ENCODE results near the gene FGF22. TPM values are rescaled to one million over a fixed set of nuclear protein-coding genes. Genes with fewer than 3 reads are reported as not detected.

The FGF22 gene
- polyA plus RNA-seq, 1 donor from 2014 or later = 0.48 TPM

DNA sequence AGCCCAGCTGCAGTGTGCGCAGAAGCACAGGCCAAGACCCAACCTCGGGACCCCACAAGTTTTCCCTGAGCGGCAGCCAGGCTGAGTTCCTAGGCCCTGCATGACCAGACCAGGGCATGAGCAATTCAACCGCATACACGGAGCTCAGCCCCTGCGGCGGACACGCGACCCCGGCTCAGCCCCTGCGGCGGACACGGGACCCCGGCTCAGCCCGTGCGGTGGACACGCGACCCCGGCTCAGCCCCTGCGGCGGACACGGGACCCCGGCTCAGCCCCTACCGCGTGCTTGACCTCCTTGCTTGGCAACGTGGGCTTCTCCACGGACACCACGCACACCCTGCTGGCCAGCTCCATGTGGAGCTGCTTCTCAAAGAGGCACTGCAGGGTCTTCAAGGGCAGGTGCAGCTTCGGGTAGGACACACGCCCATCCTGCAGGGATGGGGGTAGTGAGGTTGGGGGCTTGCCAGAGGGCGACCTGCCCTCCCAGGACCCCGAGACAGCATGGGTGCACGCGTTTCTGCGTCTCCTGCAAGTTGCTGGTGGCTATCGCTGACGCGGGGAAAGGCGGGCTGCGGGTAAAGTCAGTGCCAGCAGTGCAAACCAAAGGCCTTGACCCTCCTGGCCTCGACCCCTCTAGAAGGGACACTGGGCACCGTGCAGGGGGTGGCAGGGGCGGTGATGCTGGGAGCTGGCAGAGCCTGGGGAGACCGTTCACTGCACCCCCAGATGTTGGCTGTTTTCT, 16.3 kb upstream of the FGF22 start:
- Histone ChIP-seq H3K9me3 (ENCODE audit: low read length) (no peaks in the 10 kb centered on the region), H3K9me2 (ENCODE audit: insufficient read depth, low read length) (no peaks in the 10 kb centered on the region), H3K27me3 (ENCODE audit: insufficient read depth, low read depth, low read length) (no peaks in the 10 kb centered on the region), H3K79me2 (replicated peaks; ENCODE audit: insufficient read depth, low read length) (no peaks in the 10 kb centered on the region), H3K27ac (ENCODE audit: low read length) (no peak overlapping the region), H3K9ac (ENCODE audit: low read length) (no peak overlapping the region), H3K4me3 (ENCODE audit: low read length) (no peak overlapping the region), H3K36me3 (ENCODE audit: insufficient read depth, low read length) (no peaks in the 10 kb centered on the region), H3K4me2 (ENCODE audit: low read length) (no peak overlapping the region), H4K20me1 (ENCODE audit: insufficient read depth) (no peaks in the 10 kb centered on the region), H2AFZ (ENCODE audit: low read depth, low read length) (no peak overlapping the region), H3F3A (ENCODE audit: insufficient read depth, low read length, poor library complexity, severe bottlenecking) (no peaks in the 10 kb centered on the region)
- TF ChIP-seq EZH2 (IDR thresholded peaks at IDR 0.05; ENCODE audit: borderline replicate concordance, insufficient read depth, low read length, poor library complexity, severe bottlenecking) (no peak), EP300 (conservative IDR thresholded peaks at IDR 0.05; ENCODE audit: poor library complexity, severe bottlenecking) (no peak), TAF1 (IDR thresholded peaks at IDR 0.05; ENCODE audit: low read depth) (no peak), MXI1 (conservative IDR thresholded peaks at IDR 0.05; ENCODE audit: poor library complexity, severe bottlenecking) (no peak), POLR2AphosphoS5 (IDR thresholded peaks at IDR 0.05) (no peak), SMC3 (conservative IDR thresholded peaks at IDR 0.05; ENCODE audit: poor library complexity) (no peak), RAD21 (conservative IDR thresholded peaks at IDR 0.05) (no peak)
- TF ChIP-seq, protein P1, sequence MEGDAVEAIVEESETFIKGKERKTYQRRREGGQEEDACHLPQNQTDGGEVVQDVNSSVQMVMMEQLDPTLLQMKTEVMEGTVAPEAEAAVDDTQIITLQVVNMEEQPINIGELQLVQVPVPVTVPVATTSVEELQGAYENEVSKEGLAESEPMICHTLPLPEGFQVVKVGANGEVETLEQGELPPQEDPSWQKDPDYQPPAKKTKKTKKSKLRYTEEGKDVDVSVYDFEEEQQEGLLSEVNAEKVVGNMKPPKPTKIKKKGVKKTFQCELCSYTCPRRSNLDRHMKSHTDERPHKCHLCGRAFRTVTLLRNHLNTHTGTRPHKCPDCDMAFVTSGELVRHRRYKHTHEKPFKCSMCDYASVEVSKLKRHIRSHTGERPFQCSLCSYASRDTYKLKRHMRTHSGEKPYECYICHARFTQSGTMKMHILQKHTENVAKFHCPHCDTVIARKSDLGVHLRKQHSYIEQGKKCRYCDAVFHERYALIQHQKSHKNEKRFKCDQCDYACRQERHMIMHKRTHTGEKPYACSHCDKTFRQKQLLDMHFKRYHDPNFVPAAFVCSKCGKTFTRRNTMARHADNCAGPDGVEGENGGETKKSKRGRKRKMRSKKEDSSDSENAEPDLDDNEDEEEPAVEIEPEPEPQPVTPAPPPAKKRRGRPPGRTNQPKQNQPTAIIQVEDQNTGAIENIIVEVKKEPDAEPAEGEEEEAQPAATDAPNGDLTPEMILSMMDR (IDR thresholded peaks at IDR 0.05; ENCODE audit: poor library complexity, severe bottlenecking) = no peak
- TF ChIP-seq, protein P2, sequence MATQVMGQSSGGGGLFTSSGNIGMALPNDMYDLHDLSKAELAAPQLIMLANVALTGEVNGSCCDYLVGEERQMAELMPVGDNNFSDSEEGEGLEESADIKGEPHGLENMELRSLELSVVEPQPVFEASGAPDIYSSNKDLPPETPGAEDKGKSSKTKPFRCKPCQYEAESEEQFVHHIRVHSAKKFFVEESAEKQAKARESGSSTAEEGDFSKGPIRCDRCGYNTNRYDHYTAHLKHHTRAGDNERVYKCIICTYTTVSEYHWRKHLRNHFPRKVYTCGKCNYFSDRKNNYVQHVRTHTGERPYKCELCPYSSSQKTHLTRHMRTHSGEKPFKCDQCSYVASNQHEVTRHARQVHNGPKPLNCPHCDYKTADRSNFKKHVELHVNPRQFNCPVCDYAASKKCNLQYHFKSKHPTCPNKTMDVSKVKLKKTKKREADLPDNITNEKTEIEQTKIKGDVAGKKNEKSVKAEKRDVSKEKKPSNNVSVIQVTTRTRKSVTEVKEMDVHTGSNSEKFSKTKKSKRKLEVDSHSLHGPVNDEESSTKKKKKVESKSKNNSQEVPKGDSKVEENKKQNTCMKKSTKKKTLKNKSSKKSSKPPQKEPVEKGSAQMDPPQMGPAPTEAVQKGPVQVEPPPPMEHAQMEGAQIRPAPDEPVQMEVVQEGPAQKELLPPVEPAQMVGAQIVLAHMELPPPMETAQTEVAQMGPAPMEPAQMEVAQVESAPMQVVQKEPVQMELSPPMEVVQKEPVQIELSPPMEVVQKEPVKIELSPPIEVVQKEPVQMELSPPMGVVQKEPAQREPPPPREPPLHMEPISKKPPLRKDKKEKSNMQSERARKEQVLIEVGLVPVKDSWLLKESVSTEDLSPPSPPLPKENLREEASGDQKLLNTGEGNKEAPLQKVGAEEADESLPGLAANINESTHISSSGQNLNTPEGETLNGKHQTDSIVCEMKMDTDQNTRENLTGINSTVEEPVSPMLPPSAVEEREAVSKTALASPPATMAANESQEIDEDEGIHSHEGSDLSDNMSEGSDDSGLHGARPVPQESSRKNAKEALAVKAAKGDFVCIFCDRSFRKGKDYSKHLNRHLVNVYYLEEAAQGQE (IDR thresholded peaks at IDR 0.05; ENCODE audit: borderline replicate concordance) = no peak

DNA sequence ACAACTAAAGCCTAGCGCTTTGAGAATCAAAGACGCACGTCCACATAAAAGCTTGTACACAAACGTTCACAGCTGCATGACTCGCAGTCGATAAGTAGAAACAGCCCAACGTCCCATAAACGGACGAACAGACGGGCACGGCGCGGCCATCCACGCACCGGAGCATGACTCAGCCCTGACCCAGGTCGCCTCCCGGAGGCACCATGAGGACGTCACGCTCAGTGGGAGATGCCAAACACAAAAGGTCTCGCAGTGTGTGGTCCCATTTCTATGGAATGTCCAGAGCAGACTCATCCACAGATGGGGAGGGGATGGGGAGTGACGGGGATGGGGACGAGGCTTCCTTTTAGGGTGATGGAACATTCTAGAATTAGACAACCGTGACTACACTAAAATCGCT, 15.7 kb upstream of the FGF22 start:
- Histone ChIP-seq H3K36me3 (ENCODE audit: insufficient read depth, low read length) (no peaks in the 10 kb centered on the region), H3K9me3 (ENCODE audit: low read length) (no peaks in the 10 kb centered on the region), H3K4me2 (ENCODE audit: low read length) (no peak overlapping the region), H3K9ac (ENCODE audit: low read length) (no peak overlapping the region), H4K20me1 (ENCODE audit: insufficient read depth) (no peaks in the 10 kb centered on the region), H3K27ac (ENCODE audit: low read length) (no peak overlapping the region), H3K27me3 (ENCODE audit: insufficient read depth, low read depth, low read length) (no peaks in the 10 kb centered on the region), H3K79me2 (replicated peaks; ENCODE audit: insufficient read depth, low read length) (no peaks in the 10 kb centered on the region), H2AFZ (ENCODE audit: low read depth, low read length) (no peak overlapping the region), H3K9me2 (ENCODE audit: insufficient read depth, low read length) (no peaks in the 10 kb centered on the region), H3F3A (ENCODE audit: insufficient read depth, low read length, poor library complexity, severe bottlenecking) (no peaks in the 10 kb centered on the region), H3K4me3 (ENCODE audit: low read length) (no peak overlapping the region)
- no peak for TF ChIP-seq SMC3 (conservative IDR thresholded peaks at IDR 0.05; ENCODE audit: poor library complexity)
- TF ChIP-seq POLR2AphosphoS5 (IDR thresholded peaks at IDR 0.05) = no peak
- no peak for TF ChIP-seq RAD21 (conservative IDR thresholded peaks at IDR 0.05)
- no peak for TF ChIP-seq TAF1 (IDR thresholded peaks at IDR 0.05; ENCODE audit: low read depth)
- TF ChIP-seq MXI1 (conservative IDR thresholded peaks at IDR 0.05; ENCODE audit: poor library complexity, severe bottlenecking) = no peak
- no peak for TF ChIP-seq EZH2 (IDR thresholded peaks at IDR 0.05; ENCODE audit: borderline replicate concordance, insufficient read depth, low read length, poor library complexity, severe bottlenecking)
- no peak for TF ChIP-seq EP300 (conservative IDR thresholded peaks at IDR 0.05; ENCODE audit: poor library complexity, severe bottlenecking)
- TF ChIP-seq, protein P1 (IDR thresholded peaks at IDR 0.05; ENCODE audit: poor library complexity, severe bottlenecking) = no peak
